GM12878 (cell line): ENCODE results near the gene RNF183. TPM values are rescaled to one million over a fixed set of nuclear protein-coding genes. Genes with fewer than 3 reads are reported as not detected.

Source experiments
- BHLHE40 ChIP-seq, 2 experiments: fragments of 450-650 bp in 1 of 2; IDR thresholded peaks; 2 replicates each; pipeline ENCODE4 v1.6.1; 2011 to 2017; ENCODE audit warnings: low read depth in 2 of 2, borderline replicate concordance in 1 of 2, improper control_type of control experiment in 1 of 2, low read length in 1 of 2, mild to moderate bottlenecking in 1 of 2
- polyA plus RNA-seq, 11 experiments: library from polyadenylated mRNA; depleted of rRNA in 4 of 11; unstranded in 6 of 11; stranded (reverse) in 5 of 11; fragments of >200 nt; fragmentation: Nextera tagmentation in 4 of 11; fragmentation: Illumina TruSeq in 1 of 11; extraction: Ambion mirVana in 4 of 11; extraction: Trizol in 1 of 11; gene quantifications; 1 replicate in 1 of 11; 2 replicates in 10 of 11; pipeline versions ENCODE4 v1.2.1 to v1.2.3, GENCODE V29; 2011 to 2016; ENCODE audit warnings: inconsistent platforms in 2 of 11, missing spikeins in 2 of 11, low read depth in 1 of 11
- total RNA-seq, 4 experiments: library from RNA; depleted of rRNA in 3 of 4; stranded (reverse); fragments of >200 nt in 3 of 4; fragmentation: Illumina TruSeq in 1 of 4; extraction: Trizol in 1 of 4; gene quantifications; 2 replicates each; pipeline versions ENCODE4 v1.2.1 to v1.2.3, GENCODE V29; 2013 to 2021
- TF ChIP-seq, protein P1 (sequence below): fragments of 450-650 bp; IDR thresholded peaks from 2 replicates; pipeline ENCODE4 v1.6.1; 2017; ENCODE audit warnings: mild to moderate bottlenecking
- TF ChIP-seq, protein P2 (sequence below): IDR thresholded peaks from 2 replicates; pipeline ENCODE4 v1.6.1; 2011; ENCODE audit warnings: low read depth, low read length, improper control_type of control experiment, borderline replicate concordance
- TF ChIP-seq, protein P3 (sequence below): fragments of 450-650 bp; IDR thresholded peaks from 2 replicates; pipeline ENCODE4 v1.6.1; 2018; ENCODE audit warnings: mild to moderate bottlenecking, low read depth, moderate library complexity; ENCODE audit not compliant: partially characterized antibody

The RNF183 gene
- total and polyA plus RNA-seq, 10 of the 15 experiments (the other 5 are each of a cell fraction or from before 2014, with no cell fraction given), result 0.03 to 0.26 (median 0.07) TPM; not detected in 6

DNA sequence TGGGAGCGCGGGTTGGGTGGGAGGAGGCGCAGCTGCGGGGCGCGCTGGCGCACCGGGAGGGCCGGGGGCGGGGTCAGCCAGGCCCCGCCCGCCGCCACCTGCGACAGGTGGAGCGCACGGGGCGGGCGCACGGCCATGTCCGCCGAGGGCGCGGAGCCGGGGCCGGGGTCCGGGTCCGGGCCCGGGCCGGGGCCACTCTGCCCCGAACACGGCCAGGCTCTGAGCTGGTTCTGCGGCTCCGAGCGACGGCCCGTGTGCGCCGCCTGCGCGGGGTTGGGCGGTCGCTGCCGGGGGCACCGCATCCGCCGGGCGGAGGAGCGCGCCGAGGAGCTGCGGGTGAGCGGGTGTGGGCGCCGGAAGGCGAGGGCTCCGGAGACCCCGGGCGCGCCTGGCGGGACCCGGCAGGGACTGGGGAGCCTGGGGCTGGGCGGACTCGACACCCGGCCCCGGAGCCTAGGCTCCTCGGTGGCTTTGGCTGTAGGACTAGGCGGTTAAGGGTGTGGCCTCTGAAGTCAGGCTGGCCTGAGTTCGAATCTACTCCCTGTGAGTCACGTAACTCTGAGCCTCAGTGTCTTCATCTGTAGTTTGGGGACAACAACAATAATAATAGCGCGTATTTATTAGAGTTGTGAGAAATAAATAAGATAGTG is 46.4 kb upstream of the RNF183 start, which contains the start of gene BSPRY (continued):
- TF ChIP-seq, protein P1, sequence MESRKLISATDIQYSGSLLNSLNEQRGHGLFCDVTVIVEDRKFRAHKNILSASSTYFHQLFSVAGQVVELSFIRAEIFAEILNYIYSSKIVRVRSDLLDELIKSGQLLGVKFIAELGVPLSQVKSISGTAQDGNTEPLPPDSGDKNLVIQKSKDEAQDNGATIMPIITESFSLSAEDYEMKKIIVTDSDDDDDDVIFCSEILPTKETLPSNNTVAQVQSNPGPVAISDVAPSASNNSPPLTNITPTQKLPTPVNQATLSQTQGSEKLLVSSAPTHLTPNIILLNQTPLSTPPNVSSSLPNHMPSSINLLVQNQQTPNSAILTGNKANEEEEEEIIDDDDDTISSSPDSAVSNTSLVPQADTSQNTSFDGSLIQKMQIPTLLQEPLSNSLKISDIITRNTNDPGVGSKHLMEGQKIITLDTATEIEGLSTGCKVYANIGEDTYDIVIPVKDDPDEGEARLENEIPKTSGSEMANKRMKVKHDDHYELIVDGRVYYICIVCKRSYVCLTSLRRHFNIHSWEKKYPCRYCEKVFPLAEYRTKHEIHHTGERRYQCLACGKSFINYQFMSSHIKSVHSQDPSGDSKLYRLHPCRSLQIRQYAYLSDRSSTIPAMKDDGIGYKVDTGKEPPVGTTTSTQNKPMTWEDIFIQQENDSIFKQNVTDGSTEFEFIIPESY, result no peak
- TF ChIP-seq, protein P2, sequence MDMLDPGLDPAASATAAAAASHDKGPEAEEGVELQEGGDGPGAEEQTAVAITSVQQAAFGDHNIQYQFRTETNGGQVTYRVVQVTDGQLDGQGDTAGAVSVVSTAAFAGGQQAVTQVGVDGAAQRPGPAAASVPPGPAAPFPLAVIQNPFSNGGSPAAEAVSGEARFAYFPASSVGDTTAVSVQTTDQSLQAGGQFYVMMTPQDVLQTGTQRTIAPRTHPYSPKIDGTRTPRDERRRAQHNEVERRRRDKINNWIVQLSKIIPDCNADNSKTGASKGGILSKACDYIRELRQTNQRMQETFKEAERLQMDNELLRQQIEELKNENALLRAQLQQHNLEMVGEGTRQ, result no peak
- TF ChIP-seq BHLHE40 (IDR thresholded peaks at IDR 0.05; ENCODE audit: borderline replicate concordance in 1 of 2, low read depth in 2 of 2, low read length in 1 of 2), result peak in 1 of 2 experiments; percentile 21; a peak in 1 of 4 replicates
- TF ChIP-seq, protein P3, sequence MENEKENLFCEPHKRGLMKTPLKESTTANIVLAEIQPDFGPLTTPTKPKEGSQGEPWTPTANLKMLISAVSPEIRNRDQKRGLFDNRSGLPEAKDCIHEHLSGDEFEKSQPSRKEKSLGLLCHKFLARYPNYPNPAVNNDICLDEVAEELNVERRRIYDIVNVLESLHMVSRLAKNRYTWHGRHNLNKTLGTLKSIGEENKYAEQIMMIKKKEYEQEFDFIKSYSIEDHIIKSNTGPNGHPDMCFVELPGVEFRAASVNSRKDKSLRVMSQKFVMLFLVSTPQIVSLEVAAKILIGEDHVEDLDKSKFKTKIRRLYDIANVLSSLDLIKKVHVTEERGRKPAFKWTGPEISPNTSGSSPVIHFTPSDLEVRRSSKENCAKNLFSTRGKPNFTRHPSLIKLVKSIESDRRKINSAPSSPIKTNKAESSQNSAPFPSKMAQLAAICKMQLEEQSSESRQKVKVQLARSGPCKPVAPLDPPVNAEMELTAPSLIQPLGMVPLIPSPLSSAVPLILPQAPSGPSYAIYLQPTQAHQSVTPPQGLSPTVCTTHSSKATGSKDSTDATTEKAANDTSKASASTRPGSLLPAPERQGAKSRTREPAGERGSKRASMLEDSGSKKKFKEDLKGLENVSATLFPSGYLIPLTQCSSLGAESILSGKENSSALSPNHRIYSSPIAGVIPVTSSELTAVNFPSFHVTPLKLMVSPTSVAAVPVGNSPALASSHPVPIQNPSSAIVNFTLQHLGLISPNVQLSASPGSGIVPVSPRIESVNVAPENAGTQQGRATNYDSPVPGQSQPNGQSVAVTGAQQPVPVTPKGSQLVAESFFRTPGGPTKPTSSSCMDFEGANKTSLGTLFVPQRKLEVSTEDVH, result no peak
